ENCODE measurements around the gene ENPP3.

The ENPP3 gene

DNA sequence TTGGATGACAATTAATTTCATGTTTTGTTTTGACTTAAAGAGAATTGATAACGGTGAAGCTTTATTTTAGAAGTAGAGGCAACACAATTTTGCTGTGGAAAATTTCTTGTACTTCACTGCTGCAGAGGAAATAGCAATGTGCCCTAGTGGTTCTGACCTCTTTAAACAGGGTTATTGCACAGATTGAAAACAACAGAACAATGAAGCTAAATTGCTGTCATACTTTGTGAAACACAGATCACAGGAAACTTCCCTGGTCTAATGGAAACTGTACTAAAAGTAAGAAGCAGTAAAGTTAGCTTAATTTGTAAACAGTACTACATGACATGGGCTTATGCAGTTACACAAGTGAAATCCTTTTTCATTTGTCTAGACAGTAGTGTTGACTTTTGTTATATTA, 32.8 kb downstream of the ENPP3 start:
- H3K4me3 ChIP-seq (replicated peaks; ENCODE audit: low read depth, low read length) = no peak overlapping the region
- TF ChIP-seq, protein P1, sequence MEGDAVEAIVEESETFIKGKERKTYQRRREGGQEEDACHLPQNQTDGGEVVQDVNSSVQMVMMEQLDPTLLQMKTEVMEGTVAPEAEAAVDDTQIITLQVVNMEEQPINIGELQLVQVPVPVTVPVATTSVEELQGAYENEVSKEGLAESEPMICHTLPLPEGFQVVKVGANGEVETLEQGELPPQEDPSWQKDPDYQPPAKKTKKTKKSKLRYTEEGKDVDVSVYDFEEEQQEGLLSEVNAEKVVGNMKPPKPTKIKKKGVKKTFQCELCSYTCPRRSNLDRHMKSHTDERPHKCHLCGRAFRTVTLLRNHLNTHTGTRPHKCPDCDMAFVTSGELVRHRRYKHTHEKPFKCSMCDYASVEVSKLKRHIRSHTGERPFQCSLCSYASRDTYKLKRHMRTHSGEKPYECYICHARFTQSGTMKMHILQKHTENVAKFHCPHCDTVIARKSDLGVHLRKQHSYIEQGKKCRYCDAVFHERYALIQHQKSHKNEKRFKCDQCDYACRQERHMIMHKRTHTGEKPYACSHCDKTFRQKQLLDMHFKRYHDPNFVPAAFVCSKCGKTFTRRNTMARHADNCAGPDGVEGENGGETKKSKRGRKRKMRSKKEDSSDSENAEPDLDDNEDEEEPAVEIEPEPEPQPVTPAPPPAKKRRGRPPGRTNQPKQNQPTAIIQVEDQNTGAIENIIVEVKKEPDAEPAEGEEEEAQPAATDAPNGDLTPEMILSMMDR (IDR thresholded peaks at IDR 0.05; ENCODE audit: insufficient read depth, low read length, poor library complexity, severe bottlenecking) = no peak
- H3K27me3 ChIP-seq (replicated peaks; ENCODE audit: control insufficient read depth, insufficient read depth, low read length) = no peaks in the 10 kb centered on the region; the same call in 1 of the 2 replicates
- H3K36me3 ChIP-seq (ENCODE audit: control insufficient read depth, insufficient read depth, low read length) = no peaks in the 10 kb centered on the region
- DNase-seq (ENCODE audit: extremely low read depth, insufficient read length) = no peak

DNA sequence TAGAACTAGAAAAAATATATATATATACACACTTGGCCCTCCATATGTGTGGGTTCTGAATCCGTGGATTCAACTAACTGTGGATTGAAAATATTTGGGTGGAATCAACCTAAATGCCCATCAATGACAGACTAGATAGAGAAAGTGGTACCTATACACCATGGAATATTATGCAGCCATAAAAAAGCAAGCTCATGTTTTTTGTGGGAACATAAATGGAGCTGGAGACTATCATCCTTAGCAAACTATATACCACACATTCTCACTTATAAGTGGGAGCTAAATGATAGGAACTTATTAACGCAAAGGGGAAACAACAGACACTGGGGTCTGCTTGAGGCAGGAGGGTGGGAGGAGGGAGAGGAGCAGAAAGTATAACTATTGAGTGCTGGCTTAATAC, 36.1 kb downstream of the ENPP3 start:
- Histone ChIP-seq H3K36me3 (ENCODE audit: control insufficient read depth, insufficient read depth, low read length) (no peaks in the 10 kb centered on the region), H3K4me3 (replicated peaks; ENCODE audit: low read depth, low read length) (no peak overlapping the region), H3K27me3 (replicated peaks; ENCODE audit: control insufficient read depth, insufficient read depth, low read length) (no peaks in the 10 kb centered on the region; the same call in 1 of the 2 replicates)
- DNase-seq (ENCODE audit: extremely low read depth, insufficient read length) = no peak
- TF ChIP-seq, protein P1 (IDR thresholded peaks at IDR 0.05; ENCODE audit: insufficient read depth, low read length, poor library complexity, severe bottlenecking) = no peak

DNA sequence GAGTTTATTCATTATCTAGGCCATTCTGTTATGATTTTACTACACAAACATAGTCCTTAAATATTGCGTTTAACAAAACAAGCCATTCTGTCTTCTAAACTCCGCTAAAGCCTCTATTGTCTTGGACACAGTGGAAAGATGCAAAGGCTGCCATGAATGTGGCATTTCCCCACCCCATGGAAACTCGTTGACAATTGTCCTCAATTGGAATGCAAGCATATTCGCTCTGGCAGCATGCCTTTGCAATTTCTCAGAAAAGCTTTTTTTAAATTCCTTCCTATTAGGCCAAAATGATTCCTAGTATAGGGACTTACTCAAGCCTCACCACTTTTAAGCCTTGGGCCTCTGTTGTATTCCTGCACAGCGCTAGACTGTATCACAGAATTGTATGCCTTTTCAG, 41.3 kb downstream of the ENPP3 start:
- Histone ChIP-seq H3K4me3 (replicated peaks; ENCODE audit: low read depth, low read length) (no peak overlapping the region), H3K27me3 (replicated peaks; ENCODE audit: control insufficient read depth, insufficient read depth, low read length) (no peaks in the 10 kb centered on the region; the same call in 1 of the 2 replicates), H3K36me3 (ENCODE audit: control insufficient read depth, insufficient read depth, low read length) (no peaks in the 10 kb centered on the region)
- TF ChIP-seq, protein P1 (IDR thresholded peaks at IDR 0.05; ENCODE audit: insufficient read depth, low read length, poor library complexity, severe bottlenecking) = no peak
- no peak for DNase-seq (ENCODE audit: extremely low read depth, insufficient read length)

DNA sequence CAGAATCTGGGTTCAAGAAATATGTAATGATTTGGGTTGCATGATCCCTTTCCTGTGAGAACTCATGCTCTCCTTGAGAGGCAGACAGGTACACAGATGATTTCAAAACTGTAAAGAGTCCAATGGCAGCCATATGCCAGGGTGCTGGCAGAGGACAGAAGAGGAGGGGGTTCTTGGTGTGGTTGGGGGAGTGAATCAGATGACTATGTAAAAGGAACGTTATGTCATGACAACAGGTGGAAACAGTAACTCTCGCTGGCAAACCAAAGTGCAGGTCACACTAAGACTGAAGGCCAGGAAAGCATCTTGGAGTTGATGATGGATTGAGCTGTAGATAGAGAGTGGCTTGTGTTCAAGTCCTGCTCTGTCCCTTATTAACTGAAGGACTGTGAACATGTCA, 43.8 kb downstream of the ENPP3 start:
- Histone ChIP-seq H3K27me3 (replicated peaks; ENCODE audit: control insufficient read depth, insufficient read depth, low read length) (no peaks in the 10 kb centered on the region; the same call in 1 of the 2 replicates), H3K4me3 (replicated peaks; ENCODE audit: low read depth, low read length) (no peak overlapping the region), H3K36me3 (ENCODE audit: control insufficient read depth, insufficient read depth, low read length) (no peaks in the 10 kb centered on the region)
- DNase-seq (ENCODE audit: extremely low read depth, insufficient read length) = no peak
- TF ChIP-seq, protein P1 (IDR thresholded peaks at IDR 0.05; ENCODE audit: insufficient read depth, low read length, poor library complexity, severe bottlenecking) = no peak

DNA sequence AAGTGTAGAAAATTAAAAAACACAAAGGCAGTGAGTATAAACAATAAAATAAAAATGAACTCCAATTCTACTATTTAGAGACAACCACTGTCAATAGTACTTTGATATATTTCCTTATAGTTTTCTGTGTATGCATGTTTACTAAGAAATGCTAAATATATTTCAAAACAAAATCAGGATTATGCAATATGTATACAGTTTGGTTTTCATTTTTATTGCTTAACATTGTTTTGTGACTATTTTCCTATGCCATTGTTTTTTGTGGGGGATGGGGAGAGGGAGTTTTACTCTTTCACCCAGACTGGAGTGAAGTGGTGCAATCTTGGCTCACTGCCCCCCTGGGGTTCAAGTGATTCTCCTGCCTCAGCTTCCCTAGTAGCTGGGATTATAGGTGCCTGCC, 44.5 kb downstream of the ENPP3 start:
- TF ChIP-seq, protein P1 (IDR thresholded peaks at IDR 0.05; ENCODE audit: insufficient read depth, low read length, poor library complexity, severe bottlenecking) = no peak
- Histone ChIP-seq H3K27me3 (replicated peaks; ENCODE audit: control insufficient read depth, insufficient read depth, low read length) (no peaks in the 10 kb centered on the region; the same call in 1 of the 2 replicates), H3K36me3 (ENCODE audit: control insufficient read depth, insufficient read depth, low read length) (no peaks in the 10 kb centered on the region), H3K4me3 (replicated peaks; ENCODE audit: low read depth, low read length) (no peak overlapping the region)
- no peak for DNase-seq (ENCODE audit: extremely low read depth, insufficient read length)

DNA sequence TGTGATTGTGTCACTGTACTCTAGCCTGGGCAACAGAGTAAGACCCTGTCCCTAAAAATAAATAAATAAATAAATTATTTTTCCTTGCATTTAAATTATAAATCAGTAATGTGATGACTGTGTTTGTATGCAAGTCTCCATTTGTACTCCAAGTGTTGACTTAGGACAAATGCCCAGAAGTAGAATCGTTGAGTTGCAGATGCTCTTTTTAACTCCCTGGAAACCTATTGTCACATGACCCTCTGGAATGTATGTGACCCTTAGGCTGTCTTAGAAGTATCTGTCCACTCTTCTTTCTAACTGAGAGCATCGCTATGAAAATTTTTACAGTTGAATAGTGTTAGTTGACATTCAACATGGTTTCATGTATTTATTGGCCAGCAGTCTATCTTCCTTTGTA, 45.3 kb downstream of the ENPP3 start:
- Histone ChIP-seq H3K36me3 (ENCODE audit: control insufficient read depth, insufficient read depth, low read length) (no peaks in the 10 kb centered on the region), H3K27me3 (replicated peaks; ENCODE audit: control insufficient read depth, insufficient read depth, low read length) (no peaks in the 10 kb centered on the region; the same call in 1 of the 2 replicates), H3K4me3 (replicated peaks; ENCODE audit: low read depth, low read length) (no peak overlapping the region)
- TF ChIP-seq, protein P1 (IDR thresholded peaks at IDR 0.05; ENCODE audit: insufficient read depth, low read length, poor library complexity, severe bottlenecking) = no peak
- DNase-seq (ENCODE audit: extremely low read depth, insufficient read length) = no peak
